ENCODE data around the gene ITGA3. TPM values are rescaled to one million over a fixed set of nuclear protein-coding genes. Genes with fewer than 3 reads are reported as not detected.

ITGA3 gene
- total RNA-seq, 1 experiment from 2014 or later = 426 TPM

GRCh38 chr17:50107790-50108414, 52.0 kb downstream of the ITGA3 start:
- DNase-seq (ENCODE audit: low read depth) = peak; percentile 51

GRCh38 chr17:50108556-50108955, 52.6 kb downstream of the ITGA3 start:
- DNase-seq (ENCODE audit: low read depth) = no peak

DNA sequence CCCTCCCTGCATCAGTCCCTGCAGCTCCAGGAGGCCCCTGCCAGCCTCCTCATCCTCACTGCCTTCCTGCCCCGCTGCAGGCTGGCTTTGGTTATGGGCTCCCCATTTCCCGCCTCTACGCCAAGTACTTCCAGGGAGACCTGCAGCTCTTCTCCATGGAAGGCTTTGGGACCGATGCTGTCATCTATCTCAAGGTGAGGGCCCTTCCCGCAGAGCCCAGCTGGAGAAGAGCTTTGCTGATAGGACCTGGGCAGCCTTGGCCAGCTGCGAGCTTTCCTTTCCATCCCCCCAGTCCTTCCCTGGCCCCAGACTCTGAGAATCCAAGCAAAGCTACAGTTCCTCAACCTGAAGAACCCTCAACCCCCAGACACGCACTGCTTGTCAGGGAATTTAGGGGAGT, 53.3 kb downstream of the ITGA3 start:
- no peak for DNase-seq (ENCODE audit: low read depth)

DNA sequence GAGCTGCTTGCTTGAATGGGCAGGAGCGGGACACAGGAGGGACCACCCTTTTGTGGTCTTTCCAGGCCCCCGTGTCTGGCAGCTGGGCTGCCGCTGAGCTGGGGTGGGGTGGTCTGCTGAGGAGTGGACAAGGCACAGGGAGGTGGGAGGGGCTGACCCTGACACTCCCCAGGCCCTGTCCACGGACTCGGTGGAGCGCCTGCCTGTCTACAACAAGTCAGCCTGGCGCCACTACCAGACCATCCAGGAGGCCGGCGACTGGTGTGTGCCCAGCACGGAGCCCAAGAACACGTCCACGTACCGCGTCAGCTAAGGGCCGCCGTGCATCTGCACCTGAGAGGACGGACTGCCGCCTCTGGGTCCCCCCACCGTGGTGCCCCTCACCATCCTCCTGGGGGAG, 53.9 kb downstream of the ITGA3 start:
- DNase-seq (ENCODE audit: low read depth) = no peak

GRCh38 chr17:50110591-50111349, 54.9 kb downstream of the ITGA3 start:
- no peak for DNase-seq (ENCODE audit: low read depth)

GRCh38 chr17:50111673-50112655, 56.1 kb downstream of the ITGA3 start:
- DNase-seq (ENCODE audit: low read depth) = no peak

DNA sequence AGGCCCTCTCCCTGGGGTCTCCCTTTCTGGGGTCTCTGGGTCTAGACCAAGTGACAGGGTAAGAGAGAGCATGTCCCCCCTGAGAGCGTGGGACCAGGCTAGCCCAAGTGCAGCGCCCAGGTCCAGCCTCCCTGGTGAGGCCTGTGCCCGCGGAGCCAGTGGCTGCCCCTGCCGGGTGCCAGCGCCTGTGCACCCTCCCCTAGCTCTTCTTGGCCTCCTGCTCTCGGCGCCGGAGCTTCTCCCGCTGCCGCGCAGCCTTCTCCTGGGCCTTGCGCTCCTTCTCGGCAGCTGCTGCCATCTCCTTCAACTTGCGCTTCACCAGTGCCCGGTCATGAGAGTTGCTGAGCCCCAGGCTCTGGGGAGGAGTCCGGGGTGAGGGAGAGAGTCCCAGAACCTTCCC, 56.8 kb downstream of the ITGA3 start:
- no peak for DNase-seq (ENCODE audit: low read depth)

DNA sequence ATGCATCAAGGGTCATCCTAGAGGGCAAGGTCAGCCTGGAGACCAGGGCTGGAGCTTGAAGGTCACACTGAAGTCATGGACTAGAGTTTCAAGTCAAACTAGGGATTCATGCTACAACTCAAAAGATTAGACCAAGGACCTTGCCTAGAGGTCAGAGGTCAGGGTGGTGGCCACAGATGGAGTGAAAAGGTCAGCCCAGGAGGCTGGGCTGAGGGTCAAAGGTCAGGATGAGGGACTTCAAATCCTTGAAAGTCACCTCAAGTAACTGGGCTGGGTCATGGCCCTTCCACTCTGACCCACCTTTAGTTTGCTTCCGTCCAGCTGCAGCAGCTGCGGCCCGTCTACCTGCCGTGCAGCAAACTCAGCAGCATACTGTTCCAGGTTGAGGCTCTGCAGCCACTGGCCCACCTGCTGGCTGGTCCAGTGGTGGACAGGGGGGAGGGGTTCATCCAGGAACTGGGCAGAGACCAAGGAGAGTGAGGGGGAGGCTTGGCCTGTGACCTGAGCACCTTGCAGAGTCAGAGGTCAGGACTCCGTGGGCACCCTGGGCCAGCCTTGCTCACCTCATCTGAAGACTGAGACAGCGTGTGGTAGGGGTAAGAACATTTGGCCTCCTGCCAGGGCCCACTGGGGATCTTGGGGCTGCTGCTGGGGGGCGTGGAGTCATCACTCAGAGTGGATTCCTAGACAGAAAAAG, 57.9 kb downstream of the ITGA3 start:
- DNase-seq (ENCODE audit: low read depth) = no peak

DNA sequence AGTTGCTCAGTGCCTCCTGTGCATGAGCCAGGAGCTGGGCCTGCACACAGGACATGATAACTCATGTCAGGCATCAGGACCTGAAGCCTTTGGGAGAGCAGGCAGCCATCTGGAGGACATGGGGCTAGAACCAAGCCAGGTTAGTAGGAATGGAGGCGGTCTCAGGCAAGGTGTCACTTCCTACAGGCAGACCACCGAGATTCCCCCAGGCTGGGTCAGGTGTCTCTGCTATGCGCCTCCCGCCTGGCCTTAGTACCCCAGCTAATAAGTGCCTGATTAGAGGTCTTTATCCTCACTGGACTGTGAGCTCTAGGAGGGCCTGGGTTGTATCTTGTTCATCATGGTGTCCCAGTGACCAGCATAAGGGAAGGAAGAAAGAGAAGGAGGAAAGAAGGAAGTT, 58.5 kb downstream of the ITGA3 start:
- no peak for DNase-seq (ENCODE audit: low read depth)

GRCh38 chr17:50114849-50115357, 59.0 kb downstream of the ITGA3 start:
- peak; percentile 66 for DNase-seq (ENCODE audit: low read depth)

GRCh38 chr17:50115756-50116155, 59.8 kb downstream of the ITGA3 start:
- no peak for DNase-seq (ENCODE audit: low read depth)

DNA sequence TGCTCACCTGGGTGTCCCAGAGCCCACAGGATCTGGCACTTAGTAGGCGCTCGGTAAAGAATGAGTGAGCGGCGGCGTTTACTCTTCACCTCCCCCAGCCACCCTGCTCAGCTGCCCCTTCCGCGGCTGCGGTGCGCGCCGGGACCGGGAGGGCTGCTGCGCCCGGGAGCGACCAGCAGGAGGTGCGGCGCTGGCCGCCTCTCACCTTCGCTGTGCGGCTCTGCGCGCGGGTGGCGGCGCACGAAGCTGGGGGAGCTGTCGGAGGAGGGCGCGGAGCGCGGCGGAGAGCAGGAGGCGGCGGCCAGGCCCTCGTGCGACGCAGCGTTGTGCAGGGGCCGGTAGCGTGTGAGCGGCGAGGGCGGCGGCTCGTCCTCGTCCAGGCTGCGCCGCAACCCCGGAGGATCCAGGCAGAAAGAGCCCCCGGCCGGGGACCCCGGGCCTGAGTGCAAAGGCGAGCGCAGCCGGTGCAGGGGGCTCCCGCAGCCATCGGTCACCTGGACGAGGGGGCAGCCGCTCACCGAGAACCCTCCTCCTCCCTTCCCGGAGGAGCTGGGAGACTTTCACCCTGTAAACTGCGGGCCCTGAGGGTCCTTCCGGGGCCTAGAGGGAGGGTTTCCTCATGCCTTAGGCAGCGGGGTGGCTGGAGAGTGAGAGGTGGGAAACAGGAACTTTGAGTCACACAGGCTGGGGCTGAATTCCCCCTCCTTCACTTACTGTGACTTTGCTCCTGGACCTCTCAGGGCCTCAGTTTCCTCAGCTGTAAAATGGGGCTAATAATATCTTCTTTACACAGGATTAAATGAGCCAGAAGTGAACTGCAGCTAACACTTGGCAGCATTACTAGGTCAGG, 61.5 kb downstream of the ITGA3 start:
- no peak for DNase-seq (ENCODE audit: low read depth)

- DNase-seq (ENCODE audit: low read depth) = no peak
Measured at GRCh38 chr17:50118076-50118827, 62.3 kb downstream of the ITGA3 start.

DNA sequence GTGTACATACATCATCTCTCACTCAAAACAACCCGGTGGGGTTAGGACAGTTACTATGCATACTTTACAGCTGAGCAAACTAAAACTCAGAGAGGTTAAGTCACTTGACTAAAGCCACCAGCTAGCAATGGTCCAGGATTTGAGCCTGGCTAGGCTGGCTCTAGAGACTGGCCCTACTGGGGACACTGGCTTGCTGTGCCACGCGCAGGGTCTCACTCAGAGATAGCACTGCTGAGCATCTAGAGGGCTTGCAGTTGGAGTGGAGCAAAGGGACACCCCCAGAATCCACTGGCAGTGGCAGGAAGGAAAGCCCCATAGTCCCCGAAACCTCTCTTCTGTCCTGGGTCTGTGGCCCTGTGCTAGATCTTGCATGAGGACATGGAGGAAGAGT, 62.9 kb downstream of the ITGA3 start:
- DNase-seq (ENCODE audit: low read depth) = no peak

- no peak for DNase-seq (ENCODE audit: low read depth)
Measured at GRCh38 chr17:50120475-50121253, 64.8 kb downstream of the ITGA3 start.

DNA sequence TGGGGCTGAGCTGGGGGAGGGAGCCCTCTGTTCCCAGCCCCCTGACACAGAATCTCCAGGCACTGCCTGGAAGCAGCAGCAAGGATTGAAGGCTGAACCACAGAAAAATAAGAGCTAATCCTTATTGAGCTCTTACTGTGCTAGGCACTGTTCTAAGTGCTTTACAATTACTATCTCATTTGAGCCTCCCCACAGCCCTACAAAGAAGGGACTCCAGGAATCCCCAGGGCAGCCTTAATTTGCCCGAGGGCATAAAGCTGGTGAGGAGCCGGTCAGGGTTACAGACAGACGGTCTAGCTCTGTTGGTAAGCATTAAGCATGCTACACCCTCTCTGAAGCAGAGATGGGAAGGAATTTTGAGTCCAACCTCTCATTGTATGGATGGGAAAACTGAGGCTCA, 67.0 kb downstream of the ITGA3 start:
- no peak for DNase-seq (ENCODE audit: low read depth)

DNA sequence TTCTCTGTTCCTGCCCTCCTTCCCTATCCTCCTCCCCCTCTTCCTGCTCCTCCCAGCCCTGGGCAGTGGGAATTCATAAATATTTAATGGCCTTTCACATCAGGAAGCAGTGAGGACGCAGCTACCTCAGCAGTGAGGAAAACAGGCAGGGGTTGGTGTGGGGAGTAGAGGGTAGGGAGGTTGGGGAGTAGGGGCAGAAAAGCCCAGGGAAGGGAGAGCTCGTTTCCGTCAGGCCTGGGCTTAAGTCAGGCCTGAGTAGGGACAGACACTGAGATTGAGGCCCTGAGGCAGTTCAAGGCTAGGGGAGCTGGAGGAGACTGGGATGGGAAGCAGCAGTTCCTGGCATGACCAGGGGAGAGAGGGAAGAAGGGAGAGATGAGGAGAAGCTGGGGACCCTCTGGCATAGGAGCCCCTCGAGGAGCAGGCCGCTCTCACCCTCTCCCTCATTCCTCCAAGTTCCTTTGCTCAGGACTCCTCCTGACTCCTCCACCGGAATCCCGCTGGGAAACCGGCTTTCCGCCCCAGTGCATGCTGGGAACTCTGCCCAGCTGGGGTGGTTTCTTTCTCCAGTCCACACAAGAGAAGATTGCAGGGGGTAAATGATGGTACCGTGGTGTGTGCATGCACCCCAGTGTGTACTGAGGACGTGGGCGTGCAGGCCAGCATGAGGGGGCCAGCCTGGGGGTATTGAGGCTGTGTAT, 67.9 kb downstream of the ITGA3 start:
- no peak for DNase-seq (ENCODE audit: low read depth)

GRCh38 chr17:50125420-50125997, 69.6 kb downstream of the ITGA3 start:
- DNase-seq (ENCODE audit: low read depth) = no peak

All from LHCN-M2 (cell line).